ENCODE data around the gene TANC1.

TANC1 gene

DNA sequence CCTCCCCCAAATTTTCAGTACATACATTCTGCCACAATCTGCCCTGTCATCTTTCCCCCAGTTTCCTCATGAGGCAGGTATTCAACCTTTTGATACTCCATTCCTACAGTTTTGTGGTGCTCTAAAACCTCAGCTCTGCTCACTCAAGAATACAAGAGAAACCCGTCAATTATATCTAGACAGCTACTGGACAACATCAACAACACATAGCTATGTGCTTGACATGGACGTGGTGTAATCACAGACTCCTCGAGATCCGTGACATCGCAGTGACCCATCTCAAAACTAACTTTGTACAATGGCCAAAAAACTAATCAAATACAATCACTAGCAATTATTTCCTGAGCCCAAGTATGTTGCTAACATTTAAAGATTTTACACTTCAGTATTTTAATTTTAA, 294.5 kb downstream of the TANC1 start:
- no peaks in the 10 kb centered on the region for H3K9me3 Mint-ChIP-seq
- H3K27me3 Mint-ChIP-seq = no peaks in the 10 kb centered on the region
- H3K27ac Mint-ChIP-seq = no peak overlapping the region
- no peaks in the 10 kb centered on the region for H3K4me1 Mint-ChIP-seq (ENCODE audit: low read depth)
- no peak for DNase-seq
- H3K4me3 Mint-ChIP-seq = no peak overlapping the region
- peaks cover 28% of the 10 kb centered on the region for H3K36me3 Mint-ChIP-seq (ENCODE audit: low read depth)

DNA sequence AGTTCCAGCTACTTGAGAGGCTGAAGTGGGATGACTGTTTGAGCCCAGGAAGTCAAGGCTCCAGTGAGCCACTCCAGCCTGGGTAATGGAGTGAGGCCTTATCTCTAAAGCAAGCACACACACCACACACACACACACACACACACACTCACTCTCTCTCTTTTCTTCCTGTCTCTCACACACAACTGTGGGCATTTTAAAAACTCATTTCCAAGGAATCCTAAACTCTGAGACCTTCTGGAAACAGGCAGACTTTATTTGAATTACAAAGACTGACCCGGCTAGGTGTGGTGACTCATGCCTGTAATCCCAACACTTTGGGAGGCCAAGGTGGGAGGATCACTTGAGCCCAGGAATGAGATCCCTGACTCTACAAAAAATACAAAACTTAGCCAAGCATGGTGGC, 296.7 kb downstream of the TANC1 start:
- H3K36me3 Mint-ChIP-seq (ENCODE audit: low read depth) = peaks cover 31% of the 10 kb centered on the region
- no peaks in the 10 kb centered on the region for H3K9me3 Mint-ChIP-seq
- H3K27ac Mint-ChIP-seq = no peak overlapping the region
- DNase-seq = no peak
- no peaks in the 10 kb centered on the region for H3K4me1 Mint-ChIP-seq (ENCODE audit: low read depth)
- H3K27me3 Mint-ChIP-seq = no peaks in the 10 kb centered on the region
- no peak overlapping the region for H3K4me3 Mint-ChIP-seq

DNA sequence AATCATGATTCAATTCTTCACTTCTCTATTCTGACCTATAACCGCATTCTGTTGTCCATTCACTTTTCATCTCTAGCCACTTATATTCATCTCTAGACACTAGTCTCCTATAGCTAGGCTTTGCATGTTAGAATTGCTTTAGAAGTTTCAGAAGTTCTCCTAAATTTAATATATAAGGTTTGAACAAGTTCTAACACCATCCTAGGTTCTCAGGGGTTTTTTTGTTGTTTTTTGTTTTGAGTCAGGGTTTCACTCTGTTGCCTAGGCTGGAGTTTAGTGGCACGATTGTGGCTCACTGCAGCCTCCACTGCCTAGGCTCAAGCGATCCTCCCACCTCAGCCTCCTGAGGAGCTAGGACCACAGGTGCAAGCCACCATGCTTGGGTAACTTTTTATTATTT, 298.1 kb downstream of the TANC1 start:
- Mint-ChIP-seq H3K27ac (no peak overlapping the region), H3K27me3 (no peaks in the 10 kb centered on the region), H3K36me3 (ENCODE audit: low read depth) (peaks cover 43% of the 10 kb centered on the region), H3K9me3 (peaks cover 2% of the 10 kb centered on the region), H3K4me3 (no peak overlapping the region), H3K4me1 (ENCODE audit: low read depth) (no peaks in the 10 kb centered on the region)
- no peak for DNase-seq

DNA sequence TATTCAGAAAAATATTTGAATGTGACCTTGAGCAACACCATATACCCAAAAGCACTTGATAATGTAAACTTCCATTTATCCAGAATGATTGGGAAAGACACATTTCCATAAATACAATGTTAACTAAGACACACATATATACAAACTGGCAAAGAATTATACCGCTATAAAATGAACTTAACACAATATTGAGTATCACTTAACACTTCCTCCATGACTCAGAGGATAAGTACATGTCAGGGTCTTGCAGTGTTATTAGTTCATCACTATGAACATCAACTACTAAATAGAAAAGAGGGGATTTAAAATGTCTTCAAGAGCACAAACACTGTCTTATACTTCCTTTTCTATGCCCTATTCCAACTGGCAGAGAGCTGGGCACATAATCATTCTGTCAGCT, 299.5 kb downstream of the TANC1 start:
- Mint-ChIP-seq H3K27me3 (no peaks in the 10 kb centered on the region), H3K4me1 (ENCODE audit: low read depth) (no peaks in the 10 kb centered on the region), H3K9me3 (peaks cover 2% of the 10 kb centered on the region), H3K36me3 (ENCODE audit: low read depth) (peaks cover 51% of the 10 kb centered on the region), H3K4me3 (no peak overlapping the region), H3K27ac (no peak overlapping the region)
- no peak for DNase-seq

DNA sequence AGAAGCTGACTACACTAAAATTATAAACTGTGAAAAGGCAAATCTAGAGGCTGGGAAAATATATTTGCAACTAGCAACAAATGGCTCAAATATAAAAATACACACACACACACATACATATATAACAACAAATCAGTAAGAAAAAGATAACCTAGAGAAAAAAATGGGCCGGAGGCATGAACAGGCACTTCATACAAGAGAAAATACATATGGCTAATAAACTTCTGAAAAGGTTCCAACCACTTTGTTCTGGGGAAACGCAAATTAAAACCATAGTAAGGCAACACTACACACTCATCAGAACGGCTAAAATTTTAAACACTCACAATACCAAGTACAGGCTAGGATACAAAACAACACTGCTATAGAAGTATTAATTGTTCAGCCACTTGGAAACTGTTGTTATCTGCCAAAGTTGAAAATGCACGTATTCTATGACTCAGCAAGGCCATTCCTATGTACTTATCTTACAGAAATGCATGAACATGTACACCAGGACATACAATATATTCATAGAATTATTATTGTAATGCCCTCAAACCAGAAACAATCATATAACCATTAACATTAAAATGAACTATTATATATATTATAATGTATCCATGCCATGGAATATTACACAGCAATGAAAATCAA, 302.4 kb downstream of the TANC1 start:
- Mint-ChIP-seq H3K36me3 (ENCODE audit: low read depth) (peaks cover 52% of the 10 kb centered on the region), H3K27me3 (no peaks in the 10 kb centered on the region), H3K4me3 (no peak overlapping the region), H3K9me3 (peaks cover 2% of the 10 kb centered on the region), H3K27ac (no peak overlapping the region), H3K4me1 (ENCODE audit: low read depth) (peaks cover 4% of the 10 kb centered on the region)
- no peak for DNase-seq

DNA sequence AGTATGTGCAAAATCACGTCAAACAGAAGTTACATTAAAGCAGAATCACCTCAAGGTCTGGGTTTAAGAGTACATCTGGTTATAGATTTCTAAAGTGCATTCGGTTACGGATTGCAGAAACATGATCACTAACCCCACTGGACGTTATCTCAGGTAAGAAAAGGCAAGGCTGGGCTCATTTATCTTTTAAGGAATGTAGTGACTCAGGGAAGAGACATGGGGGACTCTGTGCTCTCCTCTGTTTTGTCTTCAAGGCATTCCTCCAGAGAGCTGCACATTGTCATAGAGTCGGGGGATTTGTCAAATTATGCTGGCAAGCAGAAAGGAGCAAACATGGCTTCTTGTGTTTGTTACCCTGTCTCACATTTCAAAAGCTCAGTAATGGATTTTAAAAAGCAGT, 303.7 kb downstream of the TANC1 start:
- H3K27ac Mint-ChIP-seq = no peak overlapping the region
- DNase-seq = no peak
- no peak overlapping the region for H3K4me3 Mint-ChIP-seq
- H3K36me3 Mint-ChIP-seq (ENCODE audit: low read depth) = peaks cover 52% of the 10 kb centered on the region
- peaks cover 2% of the 10 kb centered on the region for H3K9me3 Mint-ChIP-seq
- peaks cover 4% of the 10 kb centered on the region for H3K4me1 Mint-ChIP-seq (ENCODE audit: low read depth)
- no peaks in the 10 kb centered on the region for H3K27me3 Mint-ChIP-seq

DNA sequence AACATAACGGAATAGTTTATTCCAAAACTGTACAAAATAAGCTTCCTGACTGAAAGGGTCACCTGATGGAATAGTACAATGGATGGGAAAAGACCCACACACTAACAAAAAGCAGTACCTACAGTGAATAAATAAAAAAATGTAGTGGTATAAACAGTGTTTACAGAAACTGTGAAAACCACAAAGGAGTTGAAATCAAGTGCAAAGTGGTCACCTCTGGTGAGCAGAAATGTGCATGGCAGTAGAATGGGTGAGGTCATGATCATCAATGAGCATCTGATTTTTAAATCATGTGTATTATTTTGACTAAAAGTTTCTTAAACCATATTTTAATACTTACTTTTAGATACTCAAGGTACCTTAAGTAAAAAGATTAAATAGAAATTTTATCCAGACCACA, 306.7 kb downstream of the TANC1 start:
- Mint-ChIP-seq H3K27me3 (no peaks in the 10 kb centered on the region), H3K4me3 (no peak overlapping the region), H3K36me3 (ENCODE audit: low read depth) (peaks cover 53% of the 10 kb centered on the region), H3K27ac (no peak overlapping the region), H3K4me1 (ENCODE audit: low read depth) (peaks cover 4% of the 10 kb centered on the region), H3K9me3 (peaks cover 2% of the 10 kb centered on the region)
- no peak for DNase-seq

DNA sequence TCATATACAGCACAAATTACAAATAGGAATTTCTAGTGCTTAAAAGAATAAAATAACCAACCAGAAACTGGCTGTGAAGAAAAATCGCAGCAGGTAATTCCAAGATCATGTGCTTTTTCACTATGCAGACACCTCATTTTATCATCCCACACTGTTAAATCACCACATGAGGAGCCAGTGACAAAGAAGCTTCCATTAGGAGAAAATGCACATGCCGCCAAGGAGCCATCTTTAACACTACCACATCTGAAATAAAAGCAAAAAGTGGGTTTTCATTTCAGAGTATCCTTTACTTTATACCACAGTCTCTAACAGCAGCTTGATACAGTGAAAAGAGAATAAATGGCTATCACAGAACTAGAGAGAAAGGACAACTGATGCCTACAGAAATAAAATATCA, 311.3 kb downstream of the TANC1 start:
- H3K27me3 Mint-ChIP-seq = no peaks in the 10 kb centered on the region
- peaks cover 36% of the 10 kb centered on the region for H3K36me3 Mint-ChIP-seq (ENCODE audit: low read depth)
- H3K27ac Mint-ChIP-seq = no peak overlapping the region
- H3K4me1 Mint-ChIP-seq (ENCODE audit: low read depth) = peaks cover 6% of the 10 kb centered on the region
- no peaks in the 10 kb centered on the region for H3K9me3 Mint-ChIP-seq
- no peak for DNase-seq
- no peak overlapping the region for H3K4me3 Mint-ChIP-seq

DNA sequence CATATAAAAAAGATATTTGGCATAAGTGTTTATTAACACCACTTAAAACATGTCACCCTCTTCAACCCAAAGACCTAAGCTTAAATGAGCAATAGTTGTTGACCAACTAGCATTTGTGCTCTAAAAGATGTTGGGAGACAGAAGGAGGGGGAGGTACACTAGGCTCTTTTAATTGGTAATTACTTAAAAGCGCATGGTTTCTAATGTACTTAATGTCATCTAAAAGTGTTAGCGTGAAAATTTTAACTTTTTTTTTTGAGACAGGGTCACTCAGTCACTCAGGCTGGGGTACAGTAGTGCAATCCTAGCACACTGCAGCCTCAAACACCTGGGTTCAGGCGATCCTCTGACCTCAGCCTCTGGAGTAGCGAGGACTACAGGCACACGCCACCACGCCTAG, 312.6 kb downstream of the TANC1 start:
- peaks cover 29% of the 10 kb centered on the region for H3K36me3 Mint-ChIP-seq (ENCODE audit: low read depth)
- H3K4me3 Mint-ChIP-seq = no peak overlapping the region
- DNase-seq = no peak
- H3K9me3 Mint-ChIP-seq = no peaks in the 10 kb centered on the region
- H3K27ac Mint-ChIP-seq = no peak overlapping the region
- peaks cover 13% of the 10 kb centered on the region for H3K4me1 Mint-ChIP-seq (ENCODE audit: low read depth)
- H3K27me3 Mint-ChIP-seq = no peaks in the 10 kb centered on the region

Data from activated T-cell treated with anti-CD3 and anti-CD28 coated beads, Interleukin-2, amount 50 U/mL, for 24 hours (primary cell).